SK-N-SH treated with all-trans-retinoic acid at 6 μM for 48 hours (cell line): Measurements from ENCODE around the gene IL12B.

Source experiments
- ATAC-seq: fragments of 200-7000 bp; cut with Tn5 transposase; 3 replicates; pipeline ENCODE4 v1.9.1; 2020; ENCODE audit warnings: mild to moderate bottlenecking, moderate library complexity
- ARNTL ChIP-seq: fragments of 450-650 bp; formaldehyde crosslinking; IDR thresholded peaks from 2 replicates; pipeline ENCODE4 v1.5.0; 2020; ENCODE audit warnings: low read depth, mild to moderate bottlenecking, moderate library complexity, borderline replicate concordance
- BACH2 ChIP-seq: fragments of 250-450 bp; sonication (Bioruptor Pico); IDR thresholded peaks from 2 replicates; pipeline ENCODE4 v1.9.0; 2021; ENCODE audit warnings: mild to moderate bottlenecking, borderline replicate concordance
- CSDC2 ChIP-seq: fragments of 250-450 bp; sonication (Bioruptor Pico); IDR thresholded peaks from 2 replicates; pipeline ENCODE4 v1.5.0; 2020; ENCODE audit warnings: mild to moderate bottlenecking, moderate library complexity
- CSRNP3 ChIP-seq: fragments of 250-450 bp; sonication (Bioruptor Pico); IDR thresholded peaks from 2 replicates; pipeline ENCODE4 v1.5.1; 2021; ENCODE audit warnings: mild to moderate bottlenecking, moderate library complexity
- ESRRG ChIP-seq: fragments of 250-450 bp; sonication (Bioruptor Pico); IDR thresholded peaks from 2 replicates; pipeline ENCODE4 v1.6.1; 2021; ENCODE audit warnings: mild to moderate bottlenecking
- GLIS3 ChIP-seq: fragments of 250-450 bp; sonication (Bioruptor Pico); IDR thresholded peaks from 2 replicates; pipeline ENCODE4 v1.5.0; 2020; ENCODE audit warnings: mild to moderate bottlenecking, moderate library complexity
- ISL1 ChIP-seq: fragments of 250-450 bp; sonication (Bioruptor Pico); IDR thresholded peaks from 2 replicates; pipeline ENCODE4 v2.1.2; 2022; ENCODE audit warnings: mild to moderate bottlenecking, moderate library complexity
- OSR1 ChIP-seq: fragments of 250-450 bp; sonication (Bioruptor Pico); IDR thresholded peaks from 2 replicates; pipeline ENCODE4 v1.8.0; 2022; ENCODE audit warnings: moderate library complexity, mild to moderate bottlenecking, inconsistent platforms
- PPARA ChIP-seq: fragments of 250-450 bp; sonication (Bioruptor Pico); IDR thresholded peaks from 2 replicates; pipeline ENCODE4 v1.5.0; 2020; ENCODE audit warnings: mild to moderate bottlenecking, borderline replicate concordance
- RARB ChIP-seq: fragments of 250-450 bp; sonication (Bioruptor Pico); IDR thresholded peaks from 2 replicates; pipeline ENCODE4 v1.8.0; 2021; ENCODE audit warnings: mild to moderate bottlenecking, moderate library complexity
- SNAI2 ChIP-seq: fragments of 250-450 bp; sonication (Bioruptor Pico); IDR thresholded peaks from 2 replicates; pipeline ENCODE4 v1.5.0; 2020; ENCODE audit warnings: mild to moderate bottlenecking, moderate library complexity
- TCF4 ChIP-seq: fragments of 250-450 bp; sonication (Bioruptor Pico); IDR thresholded peaks from 2 replicates; pipeline ENCODE4 v1.8.0; 2021; ENCODE audit warnings: mild to moderate bottlenecking, moderate library complexity, borderline replicate concordance
- TOX ChIP-seq: fragments of 250-450 bp; sonication (Bioruptor Pico); IDR thresholded peaks from 2 replicates; pipeline ENCODE4 v1.8.0; 2021; ENCODE audit warnings: mild to moderate bottlenecking, moderate library complexity, borderline replicate concordance
- ZC3H10 ChIP-seq: fragments of 250-450 bp; sonication (Bioruptor Pico); IDR thresholded peaks from 2 replicates; pipeline ENCODE4 v1.5.1; 2021; ENCODE audit warnings: mild to moderate bottlenecking, moderate library complexity
- ZFP3 ChIP-seq: fragments of 250-450 bp; sonication (Bioruptor Pico); IDR thresholded peaks from 2 replicates; pipeline ENCODE4 v1.5.0; 2020; ENCODE audit warnings: mild to moderate bottlenecking, moderate library complexity
- ZFP30 ChIP-seq: fragments of 450-650 bp; formaldehyde crosslinking; IDR thresholded peaks from 2 replicates; pipeline ENCODE4 v1.5.0; 2022; ENCODE audit warnings: mild to moderate bottlenecking, moderate library complexity
- ZNF565 ChIP-seq: fragments of 450-650 bp; formaldehyde crosslinking; conservative IDR thresholded peaks from 2 replicates; pipeline ENCODE4 v1.5.0; 2020; ENCODE audit warnings: low read depth, mild to moderate bottlenecking, moderate library complexity
- ZNF70 ChIP-seq: fragments of 450-650 bp; formaldehyde crosslinking; IDR thresholded peaks from 2 replicates; pipeline ENCODE4 v1.5.0; 2020; ENCODE audit warnings: mild to moderate bottlenecking, moderate library complexity
- ZNF8 ChIP-seq: fragments of 450-650 bp; formaldehyde crosslinking; IDR thresholded peaks from 2 replicates; pipeline ENCODE4 v1.5.0; 2020; ENCODE audit warnings: mild to moderate bottlenecking, moderate library complexity
- TF ChIP-seq, protein P1 (sequence below): fragments of 250-450 bp; sonication (Bioruptor Pico); IDR thresholded peaks from 2 replicates; pipeline ENCODE4 v1.8.0; 2021; ENCODE audit warnings: low read depth, mild to moderate bottlenecking, moderate library complexity, borderline replicate concordance
- TF ChIP-seq, protein P2 (sequence below): fragments of 250-450 bp; sonication (Bioruptor Pico); IDR thresholded peaks from 2 replicates; pipeline ENCODE4 v1.5.1; 2020; ENCODE audit warnings: low read depth, mild to moderate bottlenecking, moderate library complexity

IL12B gene

GRCh38 chr5:159340511-159340910, 10.2 kb upstream of the IL12B start (continued):
- no peak for TF ChIP-seq ZNF8

GRCh38 chr5:159339460-159339859, 9.2 kb upstream of the IL12B start:
- ATAC-seq = no peak
- TF ChIP-seq CSDC2 (CRISPR knock-in tag) = no peak
- TF ChIP-seq RARB (CRISPR knock-in tag) = no peak
- TF ChIP-seq, protein P1, sequence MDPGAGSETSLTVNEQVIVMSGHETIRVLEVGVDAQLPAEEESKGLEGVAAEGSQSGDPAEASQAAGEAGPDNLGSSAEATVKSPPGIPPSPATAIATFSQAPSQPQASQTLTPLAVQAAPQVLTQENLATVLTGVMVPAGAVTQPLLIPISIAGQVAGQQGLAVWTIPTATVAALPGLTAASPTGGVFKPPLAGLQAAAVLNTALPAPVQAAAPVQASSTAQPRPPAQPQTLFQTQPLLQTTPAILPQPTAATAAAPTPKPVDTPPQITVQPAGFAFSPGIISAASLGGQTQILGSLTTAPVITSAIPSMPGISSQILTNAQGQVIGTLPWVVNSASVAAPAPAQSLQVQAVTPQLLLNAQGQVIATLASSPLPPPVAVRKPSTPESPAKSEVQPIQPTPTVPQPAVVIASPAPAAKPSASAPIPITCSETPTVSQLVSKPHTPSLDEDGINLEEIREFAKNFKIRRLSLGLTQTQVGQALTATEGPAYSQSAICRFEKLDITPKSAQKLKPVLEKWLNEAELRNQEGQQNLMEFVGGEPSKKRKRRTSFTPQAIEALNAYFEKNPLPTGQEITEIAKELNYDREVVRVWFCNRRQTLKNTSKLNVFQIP = no peak
- no peak for TF ChIP-seq ARNTL (CRISPR knock-in tag)
- TF ChIP-seq, all 23 proteins: peak for 0

DNA sequence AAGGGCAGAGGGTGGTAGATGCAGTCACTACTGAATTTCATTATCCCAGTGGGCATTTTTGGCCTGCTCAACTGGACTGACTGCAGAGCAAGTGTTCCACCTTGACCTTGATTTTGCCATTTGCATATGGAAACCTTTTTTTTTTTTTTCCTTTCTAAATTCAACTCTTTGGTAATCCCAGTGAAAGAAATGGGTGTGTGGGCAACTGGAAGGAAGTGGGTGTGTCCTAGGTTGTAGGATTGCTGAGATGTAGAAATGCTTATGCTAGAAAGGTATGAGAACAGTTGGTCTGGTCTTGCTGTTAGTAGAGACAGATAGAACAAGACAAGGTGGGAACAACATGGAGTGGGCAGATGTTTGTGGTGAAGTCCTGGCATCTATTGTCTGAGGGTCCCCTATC, 7.8 kb upstream of the IL12B start:
- TF ChIP-seq SNAI2 = no peak
- no peak for TF ChIP-seq ZC3H10 (CRISPR knock-in tag)
- TF ChIP-seq OSR1 (CRISPR knock-in tag) = no peak
- no peak for TF ChIP-seq ZNF565
- TF ChIP-seq, protein P2, sequence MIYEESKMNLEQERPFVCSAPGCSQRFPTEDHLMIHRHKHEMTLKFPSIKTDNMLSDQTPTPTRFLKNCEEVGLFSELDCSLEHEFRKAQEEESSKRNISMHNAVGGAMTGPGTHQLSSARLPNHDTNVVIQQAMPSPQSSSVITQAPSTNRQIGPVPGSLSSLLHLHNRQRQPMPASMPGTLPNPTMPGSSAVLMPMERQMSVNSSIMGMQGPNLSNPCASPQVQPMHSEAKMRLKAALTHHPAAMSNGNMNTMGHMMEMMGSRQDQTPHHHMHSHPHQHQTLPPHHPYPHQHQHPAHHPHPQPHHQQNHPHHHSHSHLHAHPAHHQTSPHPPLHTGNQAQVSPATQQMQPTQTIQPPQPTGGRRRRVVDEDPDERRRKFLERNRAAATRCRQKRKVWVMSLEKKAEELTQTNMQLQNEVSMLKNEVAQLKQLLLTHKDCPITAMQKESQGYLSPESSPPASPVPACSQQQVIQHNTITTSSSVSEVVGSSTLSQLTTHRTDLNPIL (CRISPR knock-in tag) = no peak
- TF ChIP-seq BACH2 (CRISPR knock-in tag) = no peak
- TF ChIP-seq CSRNP3 (CRISPR knock-in tag) = no peak
- TF ChIP-seq TOX (CRISPR knock-in tag) = no peak
- TF ChIP-seq, protein P1 = no peak
- no peak for TF ChIP-seq TCF4 (CRISPR knock-in tag)
- no peak for TF ChIP-seq ZNF8
- TF ChIP-seq ARNTL (CRISPR knock-in tag) = no peak
- no peak for TF ChIP-seq ZFP30 (CRISPR knock-in tag)
- TF ChIP-seq ZNF70 (CRISPR knock-in tag) = no peak
- no peak for TF ChIP-seq CSDC2 (CRISPR knock-in tag)
- no peak for TF ChIP-seq ZFP3 (CRISPR knock-in tag)
- no peak for TF ChIP-seq RARB (CRISPR knock-in tag)
- TF ChIP-seq GLIS3 (CRISPR knock-in tag) = no peak
- TF ChIP-seq PPARA (CRISPR knock-in tag) = no peak
- TF ChIP-seq ISL1 (CRISPR knock-in tag) = no peak
- TF ChIP-seq, all 23 proteins: peak for 0
- ATAC-seq = no peak

DNA sequence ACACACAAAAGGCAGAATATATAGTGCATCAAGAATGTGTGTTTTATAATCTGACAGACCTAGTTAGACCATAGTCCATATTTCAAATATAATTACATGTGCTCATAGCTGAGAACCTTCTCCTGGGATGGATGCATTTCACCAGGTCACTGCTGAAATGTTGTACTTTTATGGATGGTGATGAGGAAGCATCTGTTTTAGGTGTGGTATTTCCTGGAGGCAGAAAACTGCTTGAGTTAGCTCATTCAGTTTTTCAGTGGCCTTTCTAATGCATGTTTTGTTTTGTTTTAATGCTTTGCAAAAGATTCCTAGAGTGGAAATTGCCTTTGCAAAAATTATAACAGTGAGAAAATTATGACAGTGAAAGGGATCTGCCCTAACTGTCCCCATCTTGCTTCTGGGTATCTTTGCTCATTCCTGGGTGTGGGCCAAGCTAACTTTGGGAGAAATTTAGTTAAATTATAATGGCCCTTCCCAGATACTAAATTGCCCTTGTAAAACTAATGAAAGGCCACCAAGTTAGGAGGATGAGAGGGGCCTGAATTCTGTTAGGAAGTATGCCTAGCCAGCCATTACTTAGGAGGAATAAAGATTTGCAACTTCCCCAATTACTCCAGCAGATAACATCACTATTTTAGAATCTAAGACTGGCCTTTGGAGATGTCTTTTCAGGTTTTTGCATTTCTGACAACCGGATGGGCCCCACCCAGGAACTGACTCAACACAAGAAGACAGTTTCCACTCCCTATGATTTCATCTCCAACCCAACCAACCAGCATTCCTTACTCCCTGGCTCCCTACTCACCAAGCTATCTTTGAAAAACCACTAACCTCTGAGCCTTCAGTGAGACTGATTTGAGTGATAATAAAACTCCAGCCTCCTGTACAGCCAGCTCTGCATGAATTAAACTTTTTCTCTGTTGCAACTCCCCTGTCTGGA, 7.0 kb upstream of the IL12B start:
- ATAC-seq = peak; percentile 38; the same call in 2 of the 3 replicates
- TF ChIP-seq TCF4 (CRISPR knock-in tag) (no peak), ZNF565 (no peak), SNAI2 (no peak), ZNF8 (no peak), RARB (CRISPR knock-in tag) (no peak), ZNF70 (CRISPR knock-in tag) (no peak), OSR1 (CRISPR knock-in tag) (no peak), CSRNP3 (CRISPR knock-in tag) (no peak), ZC3H10 (CRISPR knock-in tag) (no peak), GLIS3 (CRISPR knock-in tag) (no peak), PPARA (CRISPR knock-in tag) (no peak), BACH2 (CRISPR knock-in tag) (no peak), TOX (CRISPR knock-in tag) (no peak), CSDC2 (CRISPR knock-in tag) (no peak), ESRRG (no peak)
- TF ChIP-seq, protein P1 = no peak
